IPS-20b (cell line): Measurements from ENCODE around the gene SMC4.

Source experiments
- H3K27ac ChIP-seq: one replicate; pipeline ENCODE4 v1.5.1; 2013; ENCODE audit warnings: low read length
- H3K27me3 ChIP-seq: 2 replicates; pipeline ENCODE4 v1.6.1; 2013; ENCODE audit warnings: mild to moderate bottlenecking, low read length, inconsistent platforms; ENCODE audit not compliant: insufficient read depth
- H3K36me3 ChIP-seq: 2 replicates; pipeline ENCODE4 v1.6.1; 2013; ENCODE audit warnings: low read depth, mild to moderate bottlenecking, inconsistent platforms, low read length, moderate library complexity; ENCODE audit not compliant: insufficient read depth
- H3K4me1 ChIP-seq: 2 replicates; pipeline ENCODE4 v1.6.1; 2013; ENCODE audit warnings: mild to moderate bottlenecking, control low read depth, inconsistent platforms, low read length, moderate library complexity; ENCODE audit not compliant: insufficient read depth
- H3K4me3 ChIP-seq: 2 replicates; pipeline ENCODE4 v1.5.1; 2013; ENCODE audit warnings: mild to moderate bottlenecking, low read length, inconsistent platforms
- H3K9ac ChIP-seq: 2 replicates; pipeline ENCODE4 v1.6.1; 2013; ENCODE audit warnings: low read depth, mild to moderate bottlenecking, inconsistent platforms, low read length, moderate library complexity
- H3K9me3 ChIP-seq: 2 replicates; pipeline ENCODE4 v1.6.1; 2013; ENCODE audit warnings: mild to moderate bottlenecking, low read depth, low read length, inconsistent platforms; ENCODE audit not compliant: insufficient read depth

Gene SMC4

GRCh38 chr3:160427832-160428424 lies 28.5 kb downstream of the SMC4 start:
- Histone ChIP-seq H3K4me3 (no peak overlapping the region), H3K36me3 (peaks cover 96% of the 10 kb centered on the region), H3K27ac (no peak overlapping the region), H3K9ac (no peak overlapping the region), H3K9me3 (no peaks in the 10 kb centered on the region), H3K4me1 (no peaks in the 10 kb centered on the region), H3K27me3 (no peaks in the 10 kb centered on the region)

GRCh38 chr3:160434071-160434470 lies 34.6 kb downstream of the SMC4 start:
- Histone ChIP-seq H3K4me1 (no peaks in the 10 kb centered on the region), H3K36me3 (peaks cover 94% of the 10 kb centered on the region), H3K4me3 (no peak overlapping the region), H3K27me3 (no peaks in the 10 kb centered on the region), H3K9ac (no peak overlapping the region), H3K9me3 (no peaks in the 10 kb centered on the region), H3K27ac (no peak overlapping the region)

- no peaks in the 10 kb centered on the region for H3K9me3 ChIP-seq
- no peaks in the 10 kb centered on the region for H3K27me3 ChIP-seq
- no peak overlapping the region for H3K4me3 ChIP-seq
- H3K4me1 ChIP-seq, result no peaks in the 10 kb centered on the region
- no peak overlapping the region for H3K9ac ChIP-seq
- H3K36me3 ChIP-seq, result peaks cover 91% of the 10 kb centered on the region
- H3K27ac ChIP-seq, result no peak overlapping the region
These were observed 35.6 kb downstream of the SMC4 start for GRCh38 chr3:160435095-160435494.

DNA sequence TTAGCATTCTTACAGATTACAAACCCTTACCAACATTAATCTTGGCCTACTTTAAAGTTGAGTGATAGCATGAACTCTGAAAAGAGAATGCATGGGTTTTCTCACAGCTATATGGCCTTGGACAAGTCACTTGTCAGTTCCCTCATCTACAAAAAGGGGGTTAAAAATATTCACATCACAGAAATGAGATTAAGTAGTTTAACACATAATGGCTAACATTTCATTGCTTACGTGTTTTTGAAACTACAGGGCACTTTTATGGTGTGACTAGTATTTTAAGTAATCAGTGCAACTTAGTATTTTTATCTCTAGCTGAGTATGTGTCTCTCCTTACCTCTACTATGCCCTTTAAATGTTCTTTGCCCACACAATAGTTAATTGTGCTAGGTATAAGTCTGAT lies 36.3 kb downstream of the SMC4 start:
- no peak overlapping the region for H3K9ac ChIP-seq
- no peaks in the 10 kb centered on the region for H3K9me3 ChIP-seq
- no peak overlapping the region for H3K4me3 ChIP-seq
- peaks cover 84% of the 10 kb centered on the region for H3K36me3 ChIP-seq
- H3K4me1 ChIP-seq, result peaks cover 4% of the 10 kb centered on the region; the same call in 1 of the 2 replicates
- no peaks in the 10 kb centered on the region for H3K27me3 ChIP-seq
- no peak overlapping the region for H3K27ac ChIP-seq

DNA sequence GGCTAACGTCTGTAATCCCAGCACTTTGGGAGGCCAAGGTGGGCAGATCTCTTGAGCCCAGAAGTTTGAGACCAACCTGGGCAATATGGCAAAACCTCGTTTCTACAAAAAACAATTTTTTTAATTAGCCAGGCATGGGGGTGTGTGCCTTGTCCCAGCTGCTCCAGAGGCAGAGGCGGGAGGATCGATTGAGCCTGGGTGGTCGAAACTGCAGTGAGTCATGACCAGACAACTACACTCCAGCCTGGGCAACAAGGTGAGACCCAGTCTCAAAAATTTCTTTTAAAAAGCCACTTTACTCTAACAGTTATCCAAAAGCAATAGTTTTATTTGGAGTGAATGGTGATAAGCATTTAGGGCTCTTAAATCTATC lies 37.6 kb downstream of the SMC4 start:
- Histone ChIP-seq H3K27me3 (no peaks in the 10 kb centered on the region), H3K9me3 (no peaks in the 10 kb centered on the region), H3K4me3 (no peak overlapping the region), H3K27ac (no peak overlapping the region), H3K4me1 (peaks cover 4% of the 10 kb centered on the region; the same call in 1 of the 2 replicates), H3K36me3 (peaks cover 76% of the 10 kb centered on the region), H3K9ac (no peak overlapping the region)

DNA sequence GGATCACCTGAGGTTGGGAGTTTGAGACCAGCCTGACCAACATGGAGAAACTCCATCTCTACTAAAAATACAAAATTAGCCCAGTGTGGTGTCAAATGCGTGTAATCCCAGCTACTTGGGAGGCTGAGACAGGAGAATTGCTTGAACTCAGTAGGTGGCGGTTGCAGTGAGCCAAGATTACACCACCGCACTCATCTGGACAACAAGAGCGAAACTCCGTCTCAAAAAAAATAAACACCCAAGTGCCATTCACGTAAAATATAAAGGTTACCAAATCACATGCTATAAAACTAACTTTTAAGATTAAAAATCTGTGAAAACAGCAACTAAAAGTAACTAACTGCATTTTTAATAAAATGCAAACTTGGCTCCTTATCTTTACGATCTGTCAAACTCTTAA lies 41.2 kb downstream of the SMC4 start:
- Histone ChIP-seq H3K27me3 (no peaks in the 10 kb centered on the region), H3K9ac (no peak overlapping the region), H3K9me3 (no peaks in the 10 kb centered on the region), H3K27ac (no peak overlapping the region), H3K36me3 (peaks cover 74% of the 10 kb centered on the region), H3K4me3 (no peak overlapping the region), H3K4me1 (peaks cover 4% of the 10 kb centered on the region; the same call in 1 of the 2 replicates)

DNA sequence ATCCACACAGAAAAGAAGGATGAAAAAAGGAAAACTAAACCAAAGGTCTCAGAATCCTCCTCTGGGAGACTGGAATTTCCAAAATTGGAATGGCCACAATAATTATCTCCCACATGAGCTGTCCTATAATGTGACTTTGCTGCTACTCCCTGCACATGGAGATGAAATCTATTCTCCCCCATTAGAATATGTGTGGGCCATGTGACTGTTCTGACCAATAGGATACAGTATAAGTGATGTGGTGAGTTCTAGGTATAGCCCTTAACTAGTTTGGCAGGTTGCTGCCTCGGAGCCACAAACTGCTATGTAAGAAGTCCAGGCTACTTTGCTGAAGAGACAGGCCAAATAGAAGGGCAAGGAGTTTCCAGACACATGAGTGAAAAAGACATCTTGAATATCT lies 45.0 kb downstream of the SMC4 start:
- Histone ChIP-seq H3K27me3 (no peaks in the 10 kb centered on the region), H3K9ac (no peak overlapping the region), H3K4me1 (peaks cover 13% of the 10 kb centered on the region; the same call in 1 of the 2 replicates), H3K4me3 (no peak overlapping the region), H3K27ac (no peak overlapping the region), H3K36me3 (peaks cover 65% of the 10 kb centered on the region), H3K9me3 (no peaks in the 10 kb centered on the region; the same call in 1 of the 2 replicates)

GRCh38 chr3:160445854-160446253 lies 46.4 kb downstream of the SMC4 start:
- Histone ChIP-seq H3K27me3 (no peaks in the 10 kb centered on the region), H3K9ac (no peak overlapping the region), H3K27ac (no peak overlapping the region), H3K4me1 (peaks cover 10% of the 10 kb centered on the region; the same call in 1 of the 2 replicates), H3K9me3 (no peaks in the 10 kb centered on the region; the same call in 1 of the 2 replicates), H3K4me3 (no peak overlapping the region), H3K36me3 (peaks cover 65% of the 10 kb centered on the region)

DNA sequence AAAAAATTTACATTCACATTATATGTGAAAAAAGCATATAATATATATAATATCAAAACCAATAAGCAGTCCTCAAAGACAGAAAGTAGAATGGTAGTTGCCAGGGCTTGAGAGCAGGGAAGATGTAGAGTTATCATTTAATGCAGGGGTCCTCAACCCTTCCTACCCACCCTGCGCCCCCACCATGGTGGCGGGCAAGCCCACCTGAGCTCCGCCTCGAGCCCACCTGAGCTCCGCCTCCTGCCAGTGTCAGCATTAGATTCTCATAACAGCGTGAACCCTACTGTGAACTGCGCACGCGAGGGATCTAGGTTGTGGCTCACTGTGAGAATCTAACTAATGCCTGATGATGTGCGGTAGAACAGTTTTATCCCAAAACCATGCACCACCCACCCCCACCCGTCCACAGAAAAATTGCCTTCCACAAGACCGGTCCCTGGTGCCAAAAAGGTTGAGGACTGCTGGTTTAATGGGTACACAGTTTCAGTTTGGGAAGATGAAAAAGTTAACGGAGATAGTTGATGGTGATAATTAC lies 47.1 kb downstream of the SMC4 start:
- Histone ChIP-seq H3K4me3 (peak overlapping the region; percentile 91), H3K9ac (no peak overlapping the region), H3K4me1 (peaks cover 10% of the 10 kb centered on the region; the same call in 1 of the 2 replicates), H3K27me3 (no peaks in the 10 kb centered on the region), H3K36me3 (peaks cover 65% of the 10 kb centered on the region), H3K27ac (no peak overlapping the region), H3K9me3 (no peaks in the 10 kb centered on the region; the same call in 1 of the 2 replicates)

- H3K27me3 ChIP-seq, result no peaks in the 10 kb centered on the region
- H3K36me3 ChIP-seq, result peaks cover 56% of the 10 kb centered on the region
- peak overlapping the region; percentile 90; the same call in 1 of the 2 replicates for H3K9ac ChIP-seq
- peaks cover 10% of the 10 kb centered on the region; the same call in 1 of the 2 replicates for H3K4me1 ChIP-seq
- no peaks in the 10 kb centered on the region; the same call in 1 of the 2 replicates for H3K9me3 ChIP-seq
- peak overlapping the region; percentile 91 for H3K4me3 ChIP-seq
- H3K27ac ChIP-seq, result no peak overlapping the region
These were observed 48.1 kb downstream of the SMC4 start for GRCh38 chr3:160447544-160447943.

- Histone ChIP-seq H3K4me1 (peaks cover 10% of the 10 kb centered on the region; the same call in 1 of the 2 replicates), H3K27ac (peak overlapping the region; percentile 85), H3K27me3 (no peaks in the 10 kb centered on the region), H3K9ac (peak overlapping the region; percentile 90), H3K36me3 (peaks cover 41% of the 10 kb centered on the region), H3K9me3 (no peaks in the 10 kb centered on the region; the same call in 1 of the 2 replicates), H3K4me3 (peak overlapping the region; percentile 91)
These were observed 49.6 kb downstream of the SMC4 start for GRCh38 chr3:160448845-160449635.
